Activated CD8-positive, alpha-beta memory T cell treated with anti-CD3 and anti-CD28 coated beads, Interleukin-2, amount 50 U/mL, for 1 hour (primary cell): ENCODE measurements around the gene POLRMT.

Source experiments
- DNase-seq: peaks from one replicate; pipeline ENCODE4 v3.0.0-alpha.2; 2020; ENCODE audit errors: extremely low read depth

POLRMT gene

DNA sequence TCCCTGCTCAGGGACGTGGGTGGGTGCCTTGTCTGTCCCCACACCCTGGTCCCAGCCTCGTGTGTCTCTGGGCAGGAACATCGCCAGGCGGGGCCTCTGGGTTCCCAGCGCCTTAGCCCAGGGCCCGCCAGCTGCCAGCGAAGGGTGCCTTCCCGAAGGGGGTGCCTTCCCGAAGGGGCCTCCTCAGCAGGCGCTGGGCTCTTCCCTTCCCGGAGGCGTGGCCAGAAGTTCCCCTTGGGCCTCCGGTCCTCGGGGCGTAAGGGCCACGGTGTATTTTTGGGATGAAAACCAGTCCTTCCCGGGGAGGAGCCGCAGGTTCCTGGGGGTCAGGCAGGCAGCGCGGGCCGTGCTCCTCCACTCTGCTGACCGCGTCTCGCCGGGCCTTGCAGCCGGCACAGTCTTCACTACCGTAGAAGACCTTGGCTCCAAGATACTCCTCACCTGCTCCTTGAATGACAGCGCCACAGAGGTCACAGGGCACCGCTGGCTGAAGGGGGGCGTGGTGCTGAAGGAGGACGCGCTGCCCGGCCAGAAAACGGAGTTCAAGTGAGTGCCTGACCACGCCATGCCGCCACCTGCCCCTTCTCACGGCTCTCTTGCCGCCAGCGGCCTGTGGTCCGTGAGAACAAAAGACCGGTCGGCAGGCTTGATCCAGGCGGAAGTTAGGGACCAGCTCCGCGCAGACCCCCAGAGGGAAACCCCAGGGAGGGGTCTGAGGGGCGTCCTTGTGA is 54.1 kb downstream of the POLRMT start:
- DNase-seq: no peak

DNA sequence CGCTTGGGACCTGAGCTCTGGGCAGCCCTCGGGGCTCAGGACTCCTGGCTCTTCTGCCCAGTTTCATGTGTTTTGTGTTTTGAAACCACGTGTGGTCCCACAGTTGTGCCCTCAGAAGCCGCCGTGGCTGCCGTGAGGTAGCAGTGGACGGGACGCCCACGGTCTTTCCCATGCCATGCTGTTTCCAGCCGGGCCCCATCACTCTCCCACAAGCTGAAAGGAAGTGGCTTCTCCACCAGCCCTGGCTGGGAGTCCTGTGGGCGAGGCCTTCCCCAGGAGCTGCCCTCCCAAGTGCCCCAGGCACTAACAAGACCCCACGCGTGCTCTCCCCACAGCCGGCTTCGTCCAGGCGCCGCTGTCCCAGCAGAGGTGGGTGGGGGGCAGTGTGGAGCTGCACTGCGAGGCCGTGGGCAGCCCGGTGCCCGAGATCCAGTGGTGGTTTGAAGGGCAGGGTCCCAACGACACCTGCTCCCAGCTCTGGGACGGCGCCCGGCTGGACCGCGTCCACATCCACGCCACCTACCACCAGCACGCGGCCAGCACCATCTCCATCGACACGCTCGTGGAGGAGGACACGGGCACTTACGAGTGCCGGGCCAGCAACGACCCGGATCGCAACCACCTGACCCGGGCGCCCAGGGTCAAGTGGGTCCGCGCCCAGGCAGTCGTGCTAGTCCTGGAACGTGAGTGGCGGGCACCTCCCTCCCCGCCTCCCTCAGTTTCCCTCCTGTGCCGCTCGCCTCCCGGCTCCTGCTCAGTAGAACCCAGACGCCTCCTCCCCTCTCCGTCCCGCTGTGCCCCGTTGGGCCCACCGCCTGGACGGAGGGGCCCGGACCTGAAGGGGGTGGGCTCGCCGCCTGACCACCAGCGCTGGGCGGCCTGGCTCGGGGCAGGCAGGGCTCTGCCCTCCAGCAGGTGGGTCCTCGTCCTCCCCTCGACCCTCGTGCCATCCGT is 55.6 kb downstream of the POLRMT start:
- no peak for DNase-seq

GRCh38 chr19:576768-577438 is 56.4 kb downstream of the POLRMT start:
- no peak for DNase-seq

GRCh38 chr19:575527-576506 is 57.5 kb downstream of the POLRMT start:
- no peak for DNase-seq

GRCh38 chr19:574658-575526 is 58.4 kb downstream of the POLRMT start:
- DNase-seq: no peak

- no peak for DNase-seq
These were observed 59.9 kb downstream of the POLRMT start for GRCh38 chr19:573519-573825.

GRCh38 chr19:572743-573518 is 60.4 kb downstream of the POLRMT start:
- no peak for DNase-seq

GRCh38 chr19:572140-572742 is 61.1 kb downstream of the POLRMT start, which contains the start of gene BSG:
Gene BSG (plus strand): TSS chr19:572596. CDS start chr19:572635, 39 bp downstream.
- DNase-seq: peak; percentile 91

DNA sequence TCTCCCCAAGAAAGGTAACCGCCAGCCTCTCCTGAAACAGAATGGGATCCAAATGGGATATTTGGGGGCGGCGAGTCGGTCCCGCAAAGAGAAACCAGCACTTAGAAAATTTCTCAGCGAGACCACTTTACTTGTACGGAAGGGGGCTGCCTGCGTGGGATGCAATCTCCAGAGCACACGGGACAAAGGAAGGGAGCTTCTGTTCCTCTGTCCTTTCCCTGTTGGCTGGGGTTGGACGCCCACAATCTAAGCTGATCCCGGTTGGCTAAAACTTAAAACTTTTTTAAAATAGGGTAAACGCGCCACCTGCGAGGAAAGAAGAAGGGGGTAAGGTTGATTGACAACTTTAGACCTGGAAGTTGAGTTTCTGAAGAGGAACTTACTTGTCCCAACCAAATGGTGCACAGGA is 61.8 kb downstream of the POLRMT start:
- DNase-seq: no peak

GRCh38 chr19:570937-571565 is 62.3 kb downstream of the POLRMT start:
- no peak for DNase-seq

DNA sequence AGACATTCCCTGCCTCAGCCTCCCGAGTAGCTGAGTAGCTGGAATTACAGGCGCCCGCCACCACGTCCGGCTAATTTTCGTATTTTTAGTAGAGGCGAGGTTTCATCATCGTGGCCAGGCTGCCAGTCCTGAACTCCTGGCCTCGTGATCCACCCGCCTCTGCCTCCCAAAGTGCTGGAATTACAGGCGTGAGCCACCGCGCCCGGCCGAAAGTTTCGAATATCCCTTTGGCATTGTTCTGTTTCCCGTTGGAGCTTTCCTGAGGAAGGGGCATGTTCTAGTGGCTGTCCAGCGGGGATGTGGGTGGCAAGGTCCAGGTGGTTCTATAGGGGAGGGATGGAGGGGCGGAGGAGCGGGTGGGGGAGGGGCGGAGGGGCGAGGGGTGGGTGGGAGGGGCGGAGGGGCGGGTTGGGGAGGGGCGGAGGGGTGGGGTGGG is 63.1 kb downstream of the POLRMT start:
- DNase-seq: no peak

DNA sequence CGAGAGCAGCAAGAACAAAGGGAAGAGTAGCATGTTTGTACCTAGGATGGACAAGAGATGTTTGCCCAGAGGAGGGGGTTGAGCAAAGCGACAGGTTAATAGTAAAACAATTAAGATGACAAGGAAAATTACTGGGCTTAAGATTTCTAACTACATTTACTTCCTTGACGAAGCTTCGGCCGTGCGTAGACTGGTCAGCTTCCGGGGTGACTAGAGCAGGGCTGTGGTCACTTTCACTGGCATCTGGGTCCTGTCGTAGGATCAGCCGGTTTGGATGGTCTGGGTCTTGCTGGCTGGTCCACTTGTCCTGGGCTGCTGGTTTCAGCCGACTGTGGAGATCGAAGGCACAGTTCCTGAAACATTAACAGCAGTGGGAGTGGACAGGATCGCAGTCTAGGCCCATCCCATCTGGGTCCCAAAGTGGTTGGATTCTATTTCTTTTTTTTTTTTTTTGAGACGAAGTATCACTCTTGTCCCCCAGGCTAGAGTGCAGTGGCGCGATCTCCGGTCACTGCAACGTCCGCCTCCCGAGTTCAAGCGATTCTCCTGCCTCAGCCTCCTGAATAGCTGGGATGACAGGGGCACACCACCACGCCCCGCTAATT is 65.9 kb downstream of the POLRMT start:
- DNase-seq: no peak
